C4-2B (cell line): Measurements from ENCODE around the gene SLC39A11.

Experiments
- ZFX ChIP-seq: fragments of 450-650 bp; IDR thresholded peaks from 2 replicates; pipeline ENCODE4 v1.6.1; 2017
- TF ChIP-seq, protein P1 (sequence below): fragments of 450-650 bp; conservative IDR thresholded peaks from 2 replicates; pipeline ENCODE4 v1.5.1; 2017; ENCODE audit warnings: mild to moderate bottlenecking

DNA sequence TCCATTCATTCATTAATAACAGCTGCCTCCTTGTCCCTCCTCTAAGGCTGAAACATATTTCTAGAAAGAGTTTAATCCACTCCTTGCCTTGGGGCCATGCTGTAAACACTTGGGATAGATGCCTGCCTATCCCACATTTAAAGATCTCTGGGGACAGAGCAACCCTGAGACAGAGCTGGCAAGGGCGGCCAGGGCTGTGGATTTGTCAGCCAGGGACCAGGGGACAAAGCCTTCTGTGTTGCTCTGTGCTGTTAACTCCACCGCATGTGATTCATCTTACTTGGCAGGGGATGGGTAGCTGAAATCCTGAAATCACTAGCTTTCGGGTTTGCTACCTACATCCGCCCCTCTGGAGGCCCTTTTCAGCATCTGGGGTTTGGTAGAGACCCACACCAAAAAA, 392.9 kb downstream of the SLC39A11 start:
- TF ChIP-seq, protein P1, sequence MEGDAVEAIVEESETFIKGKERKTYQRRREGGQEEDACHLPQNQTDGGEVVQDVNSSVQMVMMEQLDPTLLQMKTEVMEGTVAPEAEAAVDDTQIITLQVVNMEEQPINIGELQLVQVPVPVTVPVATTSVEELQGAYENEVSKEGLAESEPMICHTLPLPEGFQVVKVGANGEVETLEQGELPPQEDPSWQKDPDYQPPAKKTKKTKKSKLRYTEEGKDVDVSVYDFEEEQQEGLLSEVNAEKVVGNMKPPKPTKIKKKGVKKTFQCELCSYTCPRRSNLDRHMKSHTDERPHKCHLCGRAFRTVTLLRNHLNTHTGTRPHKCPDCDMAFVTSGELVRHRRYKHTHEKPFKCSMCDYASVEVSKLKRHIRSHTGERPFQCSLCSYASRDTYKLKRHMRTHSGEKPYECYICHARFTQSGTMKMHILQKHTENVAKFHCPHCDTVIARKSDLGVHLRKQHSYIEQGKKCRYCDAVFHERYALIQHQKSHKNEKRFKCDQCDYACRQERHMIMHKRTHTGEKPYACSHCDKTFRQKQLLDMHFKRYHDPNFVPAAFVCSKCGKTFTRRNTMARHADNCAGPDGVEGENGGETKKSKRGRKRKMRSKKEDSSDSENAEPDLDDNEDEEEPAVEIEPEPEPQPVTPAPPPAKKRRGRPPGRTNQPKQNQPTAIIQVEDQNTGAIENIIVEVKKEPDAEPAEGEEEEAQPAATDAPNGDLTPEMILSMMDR: no peak
- TF ChIP-seq ZFX: no peak
